Measurements from ENCODE around the gene CXCL13.
A peak's percentile ranks its signal among the peaks of the same experiment; 100 is the strongest.

The CXCL13 gene

DNA sequence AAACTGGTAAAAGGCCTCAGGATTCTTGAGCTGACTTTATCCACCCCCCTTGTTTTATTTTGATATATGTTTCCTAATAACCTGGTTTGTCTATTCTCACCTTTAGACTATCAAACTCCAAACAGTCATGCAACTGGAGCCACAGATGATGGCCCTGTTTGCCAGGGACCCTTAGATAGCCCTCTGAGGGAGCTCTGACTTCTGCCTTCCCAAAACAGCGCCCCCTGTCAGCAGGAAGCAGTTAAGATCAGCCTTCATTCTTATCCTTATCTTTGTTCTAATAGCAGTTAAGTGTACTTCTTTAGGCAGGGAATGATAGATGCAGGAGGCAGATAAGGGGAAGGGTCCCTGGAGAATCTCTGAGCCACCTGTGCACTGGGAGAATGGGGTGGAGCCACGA lies 27.5 kb upstream of the CXCL13 start:
- no peak for DNase-seq (ENCODE audit: low read depth)
- no peak overlapping the region for H3K4me3 ChIP-seq (ENCODE audit: low read length)
- TF ChIP-seq, protein P1, sequence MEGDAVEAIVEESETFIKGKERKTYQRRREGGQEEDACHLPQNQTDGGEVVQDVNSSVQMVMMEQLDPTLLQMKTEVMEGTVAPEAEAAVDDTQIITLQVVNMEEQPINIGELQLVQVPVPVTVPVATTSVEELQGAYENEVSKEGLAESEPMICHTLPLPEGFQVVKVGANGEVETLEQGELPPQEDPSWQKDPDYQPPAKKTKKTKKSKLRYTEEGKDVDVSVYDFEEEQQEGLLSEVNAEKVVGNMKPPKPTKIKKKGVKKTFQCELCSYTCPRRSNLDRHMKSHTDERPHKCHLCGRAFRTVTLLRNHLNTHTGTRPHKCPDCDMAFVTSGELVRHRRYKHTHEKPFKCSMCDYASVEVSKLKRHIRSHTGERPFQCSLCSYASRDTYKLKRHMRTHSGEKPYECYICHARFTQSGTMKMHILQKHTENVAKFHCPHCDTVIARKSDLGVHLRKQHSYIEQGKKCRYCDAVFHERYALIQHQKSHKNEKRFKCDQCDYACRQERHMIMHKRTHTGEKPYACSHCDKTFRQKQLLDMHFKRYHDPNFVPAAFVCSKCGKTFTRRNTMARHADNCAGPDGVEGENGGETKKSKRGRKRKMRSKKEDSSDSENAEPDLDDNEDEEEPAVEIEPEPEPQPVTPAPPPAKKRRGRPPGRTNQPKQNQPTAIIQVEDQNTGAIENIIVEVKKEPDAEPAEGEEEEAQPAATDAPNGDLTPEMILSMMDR (conservative IDR thresholded peaks at IDR 0.05; ENCODE audit: low read length) = no peak

DNA sequence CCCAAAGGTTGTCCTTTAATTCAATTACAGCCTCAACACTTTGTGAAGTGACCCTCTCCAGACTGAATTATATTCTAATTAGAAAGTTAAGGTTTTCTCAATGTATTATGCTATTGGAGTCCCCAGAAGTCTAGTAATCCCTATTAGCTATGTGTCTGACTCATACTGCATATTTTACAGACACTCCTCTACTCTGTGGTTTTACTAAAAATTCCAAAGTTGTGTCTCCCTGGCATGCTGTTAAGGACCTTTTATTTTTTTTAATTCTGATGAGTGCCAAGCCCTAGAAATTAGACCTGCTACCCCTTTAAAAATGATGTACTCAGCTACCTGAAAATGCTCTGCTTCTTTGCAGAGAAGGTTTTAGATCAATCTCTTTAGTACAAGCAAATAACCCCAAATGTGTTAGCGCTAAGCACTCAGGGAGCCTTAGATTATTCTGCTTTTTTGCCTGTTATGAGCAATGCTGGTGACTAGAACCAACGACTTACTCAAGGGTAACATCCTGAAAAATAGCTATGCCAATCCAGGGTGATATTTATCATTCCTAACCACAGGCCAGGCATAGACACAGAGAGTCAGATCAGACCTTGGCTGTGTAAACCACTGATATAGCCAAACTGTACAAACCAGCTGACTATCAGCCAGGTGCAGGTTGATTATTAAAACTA lies 26.1 kb upstream of the CXCL13 start:
- H3K4me3 ChIP-seq (ENCODE audit: low read length) = no peak overlapping the region
- DNase-seq (ENCODE audit: low read depth) = peak; percentile 89
- TF ChIP-seq, protein P1 (conservative IDR thresholded peaks at IDR 0.05; ENCODE audit: low read length) = no peak

DNA sequence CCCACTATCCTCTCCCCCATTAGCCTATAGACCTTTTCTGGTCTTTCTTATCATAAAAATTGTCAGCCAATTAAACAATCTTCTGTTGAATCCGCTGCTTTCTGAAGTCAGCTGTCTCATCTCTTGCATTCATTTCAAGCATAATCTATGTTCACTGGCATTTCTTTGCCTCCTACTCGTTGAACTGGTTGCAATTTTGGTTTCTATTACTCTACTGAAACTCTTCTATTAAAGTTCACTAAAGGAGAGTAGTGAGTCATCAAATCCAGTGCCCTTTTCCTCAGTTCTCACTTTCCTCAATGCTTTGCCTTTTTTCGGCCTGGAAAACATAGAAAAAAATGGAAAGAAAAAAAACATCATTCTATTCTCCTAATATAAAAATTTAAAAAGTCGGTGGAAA lies 23.9 kb upstream of the CXCL13 start:
- H3K4me3 ChIP-seq (ENCODE audit: low read length) = no peak overlapping the region
- TF ChIP-seq, protein P1 (conservative IDR thresholded peaks at IDR 0.05; ENCODE audit: low read length) = no peak
- no peak for DNase-seq (ENCODE audit: low read depth)

DNA sequence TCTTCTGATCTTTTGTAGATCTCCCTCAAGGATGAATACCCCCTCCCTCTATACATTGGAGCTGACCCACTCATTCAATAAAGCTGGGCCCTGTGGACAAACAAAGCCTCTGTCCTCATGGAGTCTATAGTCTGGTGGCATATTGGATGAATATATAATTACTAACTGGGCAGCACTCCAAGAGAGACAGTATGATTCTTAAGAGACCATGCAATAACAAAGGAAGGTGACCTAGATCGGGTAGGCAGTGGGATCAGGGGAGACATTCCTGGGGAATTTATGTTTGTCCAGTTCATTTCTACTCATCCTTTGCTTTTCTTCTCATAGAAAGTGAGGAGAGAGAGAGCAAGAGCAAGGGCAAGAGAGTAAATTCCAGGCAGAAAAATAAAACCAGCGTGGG lies 23.5 kb upstream of the CXCL13 start:
- H3K4me3 ChIP-seq (ENCODE audit: low read length) = no peak overlapping the region
- DNase-seq (ENCODE audit: low read depth) = no peak
- TF ChIP-seq, protein P1 (conservative IDR thresholded peaks at IDR 0.05; ENCODE audit: low read length) = no peak

DNA sequence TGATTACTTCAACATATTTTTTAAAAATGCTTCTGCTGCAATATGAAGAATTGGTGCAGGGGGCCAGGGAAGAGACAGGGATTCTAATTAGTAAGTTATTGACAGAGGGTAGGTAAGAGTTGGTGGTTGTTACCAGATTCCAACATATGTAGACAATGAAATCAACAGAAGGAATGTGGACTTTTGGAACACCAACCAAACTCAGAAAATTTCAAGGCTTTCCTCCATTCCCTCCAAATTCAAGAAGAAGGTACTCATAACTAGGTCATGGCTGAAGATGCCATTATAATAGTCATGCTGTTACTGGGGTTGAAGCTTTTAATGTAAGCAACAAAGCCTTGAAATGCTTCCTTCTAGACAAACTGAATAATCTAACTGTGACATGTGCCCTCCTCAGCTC lies 22.9 kb upstream of the CXCL13 start:
- TF ChIP-seq, protein P1 (conservative IDR thresholded peaks at IDR 0.05; ENCODE audit: low read length) = no peak
- peak; percentile 35 for DNase-seq (ENCODE audit: low read depth)
- H3K4me3 ChIP-seq (ENCODE audit: low read length) = no peak overlapping the region

DNA sequence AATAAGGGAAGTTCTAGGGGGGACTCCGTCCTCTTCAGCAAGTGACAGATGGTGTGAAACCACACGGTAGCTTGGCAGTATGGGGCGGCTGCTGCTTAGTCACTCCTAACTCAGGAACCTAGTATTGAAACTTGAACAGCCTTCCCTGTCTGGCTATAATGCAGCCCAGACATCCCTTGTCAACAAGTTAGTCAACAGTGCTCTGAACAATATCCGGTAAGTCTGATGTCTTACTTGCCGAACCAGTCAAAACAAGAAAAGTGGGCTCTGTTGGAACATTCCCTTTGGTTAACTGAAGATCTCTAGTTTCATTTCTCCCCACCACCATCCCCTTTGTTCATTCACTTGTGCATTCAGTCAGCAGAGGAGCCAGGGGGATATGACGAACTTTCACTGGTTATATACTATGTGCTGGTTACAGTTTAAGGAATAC lies 18.7 kb upstream of the CXCL13 start:
- H3K4me3 ChIP-seq (ENCODE audit: low read length) = no peak overlapping the region
- TF ChIP-seq, protein P1 (conservative IDR thresholded peaks at IDR 0.05; ENCODE audit: low read length) = no peak
- DNase-seq (ENCODE audit: low read depth) = peak; percentile 67

DNA sequence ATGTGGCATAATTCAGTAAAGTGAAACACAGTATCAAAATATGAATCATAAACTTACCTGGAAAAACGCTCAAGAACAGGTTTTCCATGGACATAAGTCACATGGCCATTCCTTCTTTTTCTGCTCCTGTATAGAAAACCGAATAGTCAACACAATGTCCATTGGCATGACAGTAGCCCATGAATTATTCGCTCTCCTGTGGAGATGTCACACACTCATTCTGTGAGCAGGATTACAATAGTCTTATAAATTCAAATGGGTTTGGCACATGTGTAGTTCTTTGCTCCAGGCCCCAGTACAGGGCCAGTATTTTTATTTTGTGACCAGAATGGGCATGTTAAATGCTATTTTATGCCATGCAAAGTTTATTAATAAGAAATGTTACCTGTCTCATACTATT lies 15.1 kb upstream of the CXCL13 start:
- DNase-seq (ENCODE audit: low read depth) = no peak
- TF ChIP-seq, protein P1 (conservative IDR thresholded peaks at IDR 0.05; ENCODE audit: low read length) = no peak
- no peak overlapping the region for H3K4me3 ChIP-seq (ENCODE audit: low read length)

Data from AG10803 (cell line).